ENCODE measurements around the gene SLU7. TPM values are rescaled to one million over a fixed set of nuclear protein-coding genes. Genes with fewer than 3 reads are reported as not detected.
A peak's percentile ranks its signal among the peaks of the same experiment; 100 is the strongest.

SLU7 gene
- total RNA-seq, 2 experiments from 2014 or later = 45.9 to 46.4 TPM

DNA sequence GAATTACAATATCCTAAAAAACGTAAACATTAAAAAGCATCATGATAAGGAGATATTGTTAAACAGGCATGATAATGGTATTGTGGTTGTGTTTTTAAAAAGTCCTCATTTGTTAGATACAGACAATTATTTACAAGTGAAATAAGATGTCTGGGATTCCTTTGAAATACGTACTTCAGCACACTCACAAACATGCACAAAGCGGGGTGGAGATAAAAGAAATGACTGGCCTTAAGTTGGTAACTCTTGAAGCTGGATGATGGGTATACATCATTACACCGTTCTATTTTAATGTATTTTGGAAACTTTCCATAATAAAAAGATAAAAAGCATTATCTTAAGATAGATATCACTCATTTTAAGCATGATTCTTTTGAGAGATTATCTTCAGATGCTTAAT is 20.1 kb downstream of the SLU7 start:
- Mint-ChIP-seq H3K27me3 (no peaks in the 10 kb centered on the region), H3K4me1 (ENCODE audit: low read depth) (peaks cover 17% of the 10 kb centered on the region), H3K4me3 (peak overlapping the region; percentile 82), H3K27ac (peak overlapping the region; percentile 13), H3K36me3 (peaks cover 8% of the 10 kb centered on the region), H3K9me3 (no peaks in the 10 kb centered on the region)
- POLR2A ChIA-PET = interaction anchor here (1.0 kb wide), 1 partner anchor 21 kb away, joined by 3 read pairs; no protein-coding TSS in a partner anchor
- DNase-seq = no peak
- CTCF ChIA-PET = interaction anchor here (1.6 kb wide), 1 partner anchor 377 kb away, joined by 4 read pairs; no protein-coding TSS in a partner anchor
- intact Hi-C loops (cut with micrococcal nuclease) = loop anchor here (1.0 kb wide), 1 partner anchor 20 kb away; the partner anchor contains the start of gene SLU7

DNA sequence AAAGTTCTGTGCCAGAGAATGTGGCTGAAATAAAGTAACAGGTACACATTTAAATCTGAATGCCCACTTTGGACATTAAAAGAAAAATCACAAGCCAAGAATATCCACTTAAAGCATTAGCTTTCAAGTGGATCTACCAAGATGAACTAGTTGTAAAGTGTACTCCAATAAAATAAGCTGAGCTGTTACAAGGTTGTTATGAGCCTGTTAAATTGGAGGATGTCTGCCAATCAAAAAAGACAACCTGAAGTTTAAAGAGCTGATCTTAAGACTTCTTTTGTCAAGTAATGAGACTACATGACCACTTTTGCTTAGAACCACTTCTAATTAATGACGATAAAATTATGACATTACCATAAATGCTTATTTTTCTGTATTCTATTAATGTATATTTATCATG is 21.4 kb downstream of the SLU7 start:
- intact Hi-C loops (cut with micrococcal nuclease) = no loop called here
- Mint-ChIP-seq H3K4me3 (no peak overlapping the region), H3K4me1 (ENCODE audit: low read depth) (peaks cover 17% of the 10 kb centered on the region), H3K27ac (no peak overlapping the region), H3K27me3 (no peaks in the 10 kb centered on the region), H3K36me3 (no peaks in the 10 kb centered on the region), H3K9me3 (no peaks in the 10 kb centered on the region)
- no peak for DNase-seq
- POLR2A ChIA-PET = interaction anchor here (1.3 kb wide), 1 partner anchor 21 kb away, joined by 3 read pairs; the partner anchor contains the start of gene SLU7
- CTCF ChIA-PET = no interaction called here

DNA sequence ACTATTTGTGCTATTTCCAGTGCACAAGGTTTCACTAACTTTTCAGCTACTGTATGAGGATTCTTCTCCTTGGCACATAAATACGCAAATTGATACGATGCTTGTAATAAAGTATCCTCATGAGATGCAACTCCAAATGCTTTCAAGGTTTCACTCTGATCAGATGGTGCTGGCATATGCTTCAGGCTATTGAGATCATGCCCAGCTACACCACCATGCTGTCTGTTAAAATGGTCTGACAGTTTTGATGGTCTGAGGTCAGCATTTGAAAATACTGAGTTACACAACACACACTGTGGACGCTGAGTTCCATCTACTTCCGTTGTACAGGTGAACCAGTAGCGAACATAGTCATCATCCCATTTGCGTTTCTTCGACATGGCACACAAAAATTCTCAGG is 23.8 kb downstream of the SLU7 start:
- no peak for DNase-seq
- Mint-ChIP-seq H3K9me3 (no peaks in the 10 kb centered on the region), H3K27me3 (no peaks in the 10 kb centered on the region), H3K4me1 (ENCODE audit: low read depth) (peaks cover 12% of the 10 kb centered on the region), H3K27ac (no peak overlapping the region), H3K36me3 (no peaks in the 10 kb centered on the region), H3K4me3 (no peak overlapping the region)
- ChIA-PET POLR2A (no interaction called here), CTCF (interaction anchor here (1.1 to 1.2 kb wide), 2 partner anchors 8 to 50 kb away, joined by 4 to 5 read pairs; no protein-coding TSS in a partner anchor)
- intact Hi-C loops (cut with micrococcal nuclease) = no loop called here

DNA sequence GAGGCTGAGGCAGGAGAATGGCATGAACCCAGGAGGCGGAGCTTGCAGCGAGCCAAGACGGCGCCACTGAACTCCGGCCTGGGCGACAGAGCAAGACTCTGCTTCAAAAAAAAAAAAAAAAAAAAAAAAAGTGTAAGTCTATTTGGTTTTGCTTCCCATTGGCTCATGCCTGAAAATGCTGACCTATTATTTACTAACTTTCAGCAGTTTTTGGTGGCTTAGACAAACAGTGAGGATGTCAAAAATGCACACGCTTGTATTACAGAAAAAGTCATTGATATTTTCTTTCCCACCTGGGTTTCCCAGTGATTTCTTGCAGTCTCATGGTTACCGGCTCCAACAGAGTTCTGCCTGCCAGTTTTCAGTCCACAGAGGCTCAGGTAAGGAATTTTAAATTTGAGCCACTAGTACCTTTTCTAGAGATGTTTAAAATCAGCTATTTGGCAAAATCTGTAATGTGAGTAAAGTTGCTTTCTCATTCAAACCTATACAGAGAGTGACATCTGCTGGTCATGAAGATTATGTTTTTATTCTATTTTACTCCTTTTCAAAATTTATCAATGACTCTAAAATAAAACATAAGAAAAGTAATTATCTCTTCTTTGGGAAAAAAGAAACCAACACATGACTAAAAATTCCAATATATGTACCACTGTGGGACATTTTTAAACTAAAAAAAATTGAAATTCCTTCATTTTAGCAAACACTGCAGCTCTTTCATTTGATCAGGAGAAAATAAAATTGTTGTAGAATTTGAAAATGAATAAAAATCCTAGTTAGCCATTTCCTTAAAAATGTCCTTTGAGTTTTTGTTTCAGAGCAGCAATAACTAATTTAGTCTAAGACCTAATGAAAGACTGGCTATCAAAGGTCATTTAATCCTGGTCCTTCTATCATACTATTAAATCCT is 27.8 kb downstream of the SLU7 start:
- H3K9me3 Mint-ChIP-seq = peaks cover 20% of the 10 kb centered on the region
- H3K4me1 Mint-ChIP-seq (ENCODE audit: low read depth) = no peaks in the 10 kb centered on the region
- POLR2A ChIA-PET = no interaction called here
- CTCF ChIA-PET = interaction anchor here (0.6 to 3.5 kb wide), 14 partner anchors 9 to 404 kb away, joined by 3 to 30 read pairs (median 4); partner anchors contain the start of genes C1QTNF2 and FAM200C
- intact Hi-C loops (cut with micrococcal nuclease) = loop anchor here (1.0 kb wide), 2 partner anchors 46 to 192 kb away; no protein-coding TSS in a partner anchor
- no peak for DNase-seq
- H3K27me3 Mint-ChIP-seq = no peaks in the 10 kb centered on the region
- no peak overlapping the region for H3K4me3 Mint-ChIP-seq
- no peak overlapping the region for H3K27ac Mint-ChIP-seq
- peaks cover 7% of the 10 kb centered on the region for H3K36me3 Mint-ChIP-seq

DNA sequence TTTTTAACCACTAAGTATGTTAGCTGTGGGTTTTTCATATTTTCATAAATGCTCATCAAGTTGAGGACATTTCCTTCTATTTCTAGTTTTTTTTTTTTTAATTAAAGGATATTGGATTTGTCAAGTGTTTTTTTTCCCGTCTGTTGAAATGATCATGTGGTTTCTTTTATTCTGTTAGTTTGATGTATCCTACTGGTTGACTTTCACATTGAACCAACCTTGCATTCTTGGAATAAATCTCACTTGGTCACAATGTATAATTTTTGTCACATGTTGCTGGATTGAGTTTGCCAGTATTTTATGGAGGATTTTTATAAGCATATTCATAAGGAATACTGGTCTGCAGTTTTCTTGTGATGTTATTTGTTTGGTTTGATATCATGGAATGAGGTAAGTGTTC is 31.4 kb downstream of the SLU7 start:
- no peaks in the 10 kb centered on the region for H3K27me3 Mint-ChIP-seq
- intact Hi-C loops (cut with micrococcal nuclease) = no loop called here
- no peak overlapping the region for H3K27ac Mint-ChIP-seq
- peaks cover 7% of the 10 kb centered on the region for H3K36me3 Mint-ChIP-seq
- DNase-seq = no peak
- no peak overlapping the region for H3K4me3 Mint-ChIP-seq
- H3K9me3 Mint-ChIP-seq = peaks cover 20% of the 10 kb centered on the region
- ChIA-PET CTCF (no interaction called here), POLR2A (no interaction called here)
- H3K4me1 Mint-ChIP-seq (ENCODE audit: low read depth) = no peaks in the 10 kb centered on the region

DNA sequence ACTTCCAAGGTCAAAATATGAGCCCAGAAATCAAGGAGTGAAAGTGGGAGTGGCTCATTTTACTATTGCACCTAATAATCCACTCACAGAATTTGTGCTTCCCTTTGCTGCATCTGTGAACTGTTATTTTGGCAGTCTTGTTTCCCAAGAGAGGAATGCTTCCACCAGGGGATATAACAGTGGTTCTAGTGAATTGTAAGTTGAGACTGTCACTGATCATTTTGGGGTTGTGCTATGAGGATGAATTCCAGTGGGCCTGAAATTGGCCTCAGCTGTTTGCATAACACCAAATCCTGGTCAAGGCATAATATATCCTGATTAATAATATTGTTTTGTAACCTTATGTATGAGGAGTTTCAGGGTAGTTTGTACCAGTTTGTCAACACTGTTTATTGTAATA is 33.4 kb downstream of the SLU7 start:
- CTCF ChIA-PET = no interaction called here

DNA sequence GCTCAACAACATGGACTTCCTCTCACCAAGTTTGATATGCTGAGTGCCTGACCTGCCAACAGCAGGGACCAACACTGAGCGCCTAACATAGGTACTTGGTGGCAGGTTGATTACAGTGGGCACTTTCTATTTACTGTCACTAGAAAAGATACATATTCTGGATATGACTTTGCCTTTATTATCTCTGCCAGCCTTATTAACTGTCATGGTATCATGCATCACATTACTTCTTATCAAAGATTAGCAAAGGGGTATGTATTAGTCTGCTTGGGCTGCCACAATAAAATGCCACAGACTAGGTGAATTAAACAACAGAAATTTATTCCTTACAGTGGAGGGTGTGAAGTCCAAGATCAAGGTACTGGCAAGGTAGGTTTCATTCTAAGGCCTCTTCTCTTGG is 34.2 kb downstream of the SLU7 start:
- ChIA-PET CTCF (no interaction called here), POLR2A (no interaction called here)
- no peak for DNase-seq
- Mint-ChIP-seq H3K4me3 (no peak overlapping the region), H3K27me3 (peaks cover 2% of the 10 kb centered on the region), H3K36me3 (peaks cover 7% of the 10 kb centered on the region), H3K4me1 (ENCODE audit: low read depth) (no peaks in the 10 kb centered on the region), H3K9me3 (peaks cover 20% of the 10 kb centered on the region), H3K27ac (no peak overlapping the region)
- intact Hi-C loops (cut with micrococcal nuclease) = no loop called here

More for the DNA sequence above, 33.4 kb downstream of the SLU7 start:
- no peak overlapping the region for H3K27ac Mint-ChIP-seq
- H3K27me3 Mint-ChIP-seq = no peaks in the 10 kb centered on the region
- intact Hi-C loops (cut with micrococcal nuclease) = no loop called here
- peaks cover 20% of the 10 kb centered on the region for H3K9me3 Mint-ChIP-seq
- peaks cover 7% of the 10 kb centered on the region for H3K36me3 Mint-ChIP-seq
- no peak for DNase-seq
- H3K4me3 Mint-ChIP-seq = no peak overlapping the region
- H3K4me1 Mint-ChIP-seq (ENCODE audit: low read depth) = no peaks in the 10 kb centered on the region
- POLR2A ChIA-PET = no interaction called here

DNA sequence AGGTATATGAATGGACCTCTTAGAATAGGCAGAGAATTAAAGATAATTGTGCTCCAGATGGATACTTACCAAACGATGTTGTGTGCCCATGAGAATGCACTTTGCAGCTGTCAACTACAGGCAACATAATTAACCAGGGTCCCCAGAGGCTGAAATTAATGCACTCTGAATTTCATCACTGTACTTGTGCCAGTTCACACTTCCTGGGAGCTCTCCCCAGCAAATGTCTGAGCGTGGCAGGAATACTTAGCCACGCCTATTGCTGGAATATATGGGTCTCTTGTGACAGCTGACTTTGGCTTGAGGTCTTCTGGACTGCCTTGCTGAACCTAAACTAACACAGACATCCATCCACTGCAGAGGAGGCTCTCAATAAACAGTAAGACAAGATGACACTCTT is 36.5 kb downstream of the SLU7 start:
- DNase-seq = no peak
- Mint-ChIP-seq H3K9me3 (peaks cover 7% of the 10 kb centered on the region), H3K27me3 (peaks cover 8% of the 10 kb centered on the region), H3K4me1 (ENCODE audit: low read depth) (no peaks in the 10 kb centered on the region), H3K27ac (no peak overlapping the region), H3K36me3 (peaks cover 1% of the 10 kb centered on the region), H3K4me3 (no peak overlapping the region)
- ChIA-PET POLR2A (no interaction called here), CTCF (interaction anchor here (1.0 kb wide), 1 partner anchor 8 kb away, joined by 3 read pairs; no protein-coding TSS in a partner anchor)
- intact Hi-C loops (cut with micrococcal nuclease) = no loop called here

DNA sequence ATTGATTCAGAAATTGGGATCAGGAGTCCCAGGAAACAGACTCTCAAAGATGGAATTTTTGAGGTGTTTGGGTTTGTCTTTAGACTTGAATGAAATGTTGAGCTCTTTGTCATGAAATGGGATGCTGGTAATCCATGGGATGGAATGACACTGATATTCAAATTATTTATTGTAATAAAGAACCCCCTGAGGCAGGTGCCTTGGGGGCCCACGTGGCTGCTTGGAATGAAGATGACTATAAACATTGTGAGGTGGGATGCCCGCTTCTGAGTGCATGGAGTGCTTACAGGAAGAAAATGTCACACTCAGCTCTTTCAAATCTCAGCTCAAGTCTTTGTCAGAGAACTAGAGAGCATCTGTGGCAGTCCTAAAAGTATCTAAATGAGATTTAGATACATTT is 38.8 kb downstream of the SLU7 start:
- no peaks in the 10 kb centered on the region for H3K4me1 Mint-ChIP-seq (ENCODE audit: low read depth)
- peaks cover 1% of the 10 kb centered on the region for H3K36me3 Mint-ChIP-seq
- no peak overlapping the region for H3K27ac Mint-ChIP-seq
- peaks cover 19% of the 10 kb centered on the region for H3K27me3 Mint-ChIP-seq
- no peaks in the 10 kb centered on the region for H3K9me3 Mint-ChIP-seq
- ChIA-PET CTCF (interaction anchor here (1.1 to 1.2 kb wide), 2 partner anchors 11 to 35 kb away, joined by 3 read pairs; no protein-coding TSS in a partner anchor), POLR2A (no interaction called here)
- DNase-seq = no peak
- no peak overlapping the region for H3K4me3 Mint-ChIP-seq
- intact Hi-C loops (cut with micrococcal nuclease) = no loop called here

DNA sequence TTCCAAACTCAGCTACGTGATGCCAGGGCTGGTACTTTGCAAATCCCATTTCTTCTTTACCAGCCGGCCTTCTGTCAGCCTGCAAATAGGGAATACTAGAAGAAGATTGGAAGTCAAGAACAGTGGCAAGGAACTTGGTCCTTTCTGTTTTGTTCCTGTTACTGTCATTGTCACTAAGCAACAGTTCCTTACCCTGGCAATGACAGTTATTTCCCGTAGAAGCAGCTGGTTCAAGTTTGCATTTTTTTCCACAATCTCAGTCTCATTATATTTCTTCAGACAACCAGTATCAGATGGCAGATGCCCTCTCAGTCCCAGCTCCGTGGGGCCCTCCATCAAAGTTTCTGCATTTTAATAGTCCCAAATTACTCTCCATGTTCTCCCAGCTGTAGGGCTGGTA is 39.4 kb downstream of the SLU7 start:
- Mint-ChIP-seq H3K27me3 (peaks cover 22% of the 10 kb centered on the region), H3K4me1 (ENCODE audit: low read depth) (no peaks in the 10 kb centered on the region), H3K9me3 (no peaks in the 10 kb centered on the region), H3K36me3 (peaks cover 1% of the 10 kb centered on the region), H3K4me3 (no peak overlapping the region), H3K27ac (no peak overlapping the region)
- intact Hi-C loops (cut with micrococcal nuclease) = no loop called here
- ChIA-PET POLR2A (no interaction called here), CTCF (interaction anchor here (1.2 kb wide), 1 partner anchor 34 kb away, joined by 3 read pairs; no protein-coding TSS in a partner anchor)
- DNase-seq = no peak

DNA sequence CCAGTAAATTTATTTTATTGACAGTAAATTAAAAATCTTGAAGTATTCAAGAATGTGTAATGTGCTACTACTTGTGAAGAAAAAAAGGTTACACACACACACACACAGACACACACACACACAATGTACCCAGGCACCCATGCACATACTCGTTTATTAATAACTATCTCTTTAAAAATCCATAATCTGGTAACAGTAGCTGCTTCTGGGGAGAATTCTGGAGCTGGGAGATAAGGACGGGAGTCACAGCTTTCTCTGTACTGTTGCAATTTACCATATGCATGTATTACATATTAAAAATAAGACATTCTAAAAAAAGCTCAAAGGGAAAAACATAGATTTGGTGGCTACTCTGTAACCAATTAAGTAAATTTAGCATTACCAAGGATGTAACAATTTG is 40.6 kb downstream of the SLU7 start:
- intact Hi-C loops (cut with micrococcal nuclease) = no loop called here
- H3K27me3 Mint-ChIP-seq = peaks cover 28% of the 10 kb centered on the region
- no peak for DNase-seq
- H3K4me1 Mint-ChIP-seq (ENCODE audit: low read depth) = no peaks in the 10 kb centered on the region
- H3K36me3 Mint-ChIP-seq = peaks cover 1% of the 10 kb centered on the region
- CTCF ChIA-PET = no interaction called here
- no peak overlapping the region for H3K4me3 Mint-ChIP-seq
- POLR2A ChIA-PET = no interaction called here
- H3K27ac Mint-ChIP-seq = no peak overlapping the region
- no peaks in the 10 kb centered on the region for H3K9me3 Mint-ChIP-seq

DNA sequence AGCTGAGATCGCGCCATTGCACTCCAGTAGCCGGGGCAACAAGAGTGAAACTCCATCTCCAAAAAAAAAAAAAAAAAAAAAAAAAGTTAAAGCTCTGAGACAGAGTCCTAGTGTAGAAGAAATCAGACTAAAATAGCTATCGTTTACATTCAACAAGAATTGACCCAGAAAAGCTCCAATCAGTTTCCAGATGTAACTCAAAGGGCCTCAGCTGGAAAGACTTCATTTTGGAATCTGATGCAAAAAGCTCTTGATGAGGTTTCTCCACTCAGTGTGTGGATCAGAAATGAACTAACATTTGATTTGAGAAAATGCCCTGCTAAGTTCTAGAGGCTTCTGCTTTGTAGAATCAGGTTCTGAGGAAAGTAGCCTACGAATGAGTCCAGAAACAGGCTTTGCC is 41.2 kb downstream of the SLU7 start:
- H3K4me1 Mint-ChIP-seq (ENCODE audit: low read depth) = no peaks in the 10 kb centered on the region
- peaks cover 32% of the 10 kb centered on the region for H3K27me3 Mint-ChIP-seq
- DNase-seq = no peak
- H3K4me3 Mint-ChIP-seq = no peak overlapping the region
- ChIA-PET CTCF (no interaction called here), POLR2A (no interaction called here)
- H3K36me3 Mint-ChIP-seq = peaks cover 1% of the 10 kb centered on the region
- H3K9me3 Mint-ChIP-seq = no peaks in the 10 kb centered on the region
- H3K27ac Mint-ChIP-seq = no peak overlapping the region
- intact Hi-C loops (cut with micrococcal nuclease) = no loop called here

All from activated CD4-positive, alpha-beta memory T cell treated with anti-CD3 and anti-CD28 coated beads for 36 hours (primary cell).